HG03442 (cell line): ENCODE results near the gene MAGI3.
"Not testable (repeated sequence)": the region's sequence is repeated elsewhere in the genome, so short reads cannot be mapped to it uniquely, and the experiment has no call there.

Source experiments
- ATAC-seq: cut with Tn5 transposase; IDR thresholded peaks from one replicate; pipeline ENCODE4 v1.9.1; 2021; ENCODE audit warnings: mild to moderate bottlenecking, moderate library complexity; ENCODE audit not compliant: unreplicated experiment

MAGI3 gene

DNA sequence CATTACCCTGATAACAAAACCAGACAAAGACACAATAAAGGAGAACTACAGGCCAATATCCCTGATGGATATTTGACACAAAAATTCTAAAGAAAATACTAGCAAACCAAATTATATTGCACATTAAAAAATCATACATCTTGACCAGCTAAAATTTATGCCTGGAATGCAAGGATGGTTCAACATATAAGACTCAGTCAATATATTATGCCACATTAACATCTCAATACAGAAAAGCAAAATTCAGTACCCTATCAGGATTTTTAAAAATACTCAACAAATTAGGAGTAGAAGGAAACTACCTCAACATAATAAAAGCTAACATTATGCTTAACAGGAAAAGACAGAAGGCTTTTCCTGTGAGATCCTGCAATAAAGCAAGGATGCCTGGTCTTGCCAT lies 177.1 kb downstream of the MAGI3 start:
- ATAC-seq: no peak

DNA sequence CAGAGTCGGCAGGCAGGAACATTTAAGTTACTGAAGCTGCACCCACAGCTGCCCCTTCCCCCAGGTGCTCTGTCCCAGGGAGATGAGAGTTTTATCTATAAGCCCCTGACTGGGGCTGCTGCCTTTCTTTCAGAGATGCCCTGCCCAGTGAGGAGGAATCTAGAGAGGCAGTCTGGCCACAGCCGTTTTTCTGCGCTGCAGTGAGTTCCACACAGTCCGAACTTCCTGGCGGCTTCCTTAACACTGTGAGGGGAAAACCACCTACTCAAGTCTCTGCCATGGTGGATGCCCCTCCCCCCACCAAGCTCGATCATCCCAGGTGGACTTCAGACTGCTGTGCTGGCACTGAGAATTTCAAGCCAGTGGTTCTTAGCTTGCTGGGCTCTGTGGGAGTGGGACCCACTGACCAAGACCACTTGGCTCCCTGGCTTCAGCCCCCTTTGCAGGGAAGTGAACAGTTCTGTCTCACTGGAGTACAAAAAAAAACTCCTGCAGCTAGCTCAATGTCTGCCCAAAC lies 185.5 kb downstream of the MAGI3 start:
- ATAC-seq: not testable (repeated sequence)

DNA sequence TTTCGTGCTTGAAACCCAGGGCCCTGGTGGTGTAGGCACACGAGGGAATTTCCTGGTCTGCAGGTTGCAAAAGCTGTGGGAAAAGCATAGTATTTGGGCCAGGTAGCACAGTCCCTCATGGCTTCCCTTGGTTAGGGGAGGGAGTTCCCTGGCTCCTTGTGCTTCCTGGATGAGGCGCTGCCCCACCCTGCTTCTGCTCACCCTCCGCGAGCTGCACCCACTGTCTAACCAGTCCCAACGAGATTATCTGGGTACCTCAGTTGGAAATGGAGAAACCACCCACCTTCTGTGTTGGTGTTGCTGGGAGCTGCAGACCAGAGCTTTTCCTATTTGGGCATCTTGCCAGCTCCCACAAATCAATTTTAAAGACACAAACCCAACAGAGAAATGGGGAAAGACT lies 186.0 kb downstream of the MAGI3 start:
- ATAC-seq: no peak

DNA sequence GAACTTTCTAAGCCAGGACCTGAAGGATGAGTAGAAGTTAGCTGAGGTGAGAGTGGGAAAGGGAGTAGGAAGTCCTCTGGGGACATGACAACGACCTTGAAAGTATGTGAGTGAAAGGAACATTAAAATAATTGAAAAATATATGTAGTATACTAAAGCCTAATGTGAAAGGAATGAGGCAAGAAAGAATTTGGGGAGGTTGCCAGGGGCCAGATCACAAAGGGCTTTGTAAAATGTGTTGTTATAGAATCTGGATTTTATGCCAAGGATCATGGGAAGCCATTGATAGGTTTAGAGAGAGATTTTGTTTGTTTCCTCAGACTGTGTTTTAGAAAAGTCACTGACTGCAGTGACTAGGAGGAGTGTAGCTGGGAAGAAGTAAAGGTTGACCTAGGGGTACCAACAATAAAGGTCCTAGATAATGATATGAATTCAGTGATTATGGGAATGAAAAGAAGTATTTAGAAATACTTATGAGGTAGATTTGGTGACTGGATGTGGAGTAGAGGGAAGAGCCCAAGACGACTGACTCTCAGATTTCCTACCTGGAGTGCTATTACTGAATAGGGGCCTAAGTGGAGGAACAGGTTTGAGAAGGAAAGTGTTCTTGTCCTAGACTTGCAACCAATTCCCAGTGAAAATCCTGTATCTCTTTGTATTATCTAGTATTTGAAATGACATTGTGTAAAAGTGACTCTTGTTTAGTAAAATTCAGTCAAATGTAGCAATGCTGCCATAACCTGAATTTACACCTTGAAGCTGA lies 189.1 kb downstream of the MAGI3 start:
- no peak for ATAC-seq

DNA sequence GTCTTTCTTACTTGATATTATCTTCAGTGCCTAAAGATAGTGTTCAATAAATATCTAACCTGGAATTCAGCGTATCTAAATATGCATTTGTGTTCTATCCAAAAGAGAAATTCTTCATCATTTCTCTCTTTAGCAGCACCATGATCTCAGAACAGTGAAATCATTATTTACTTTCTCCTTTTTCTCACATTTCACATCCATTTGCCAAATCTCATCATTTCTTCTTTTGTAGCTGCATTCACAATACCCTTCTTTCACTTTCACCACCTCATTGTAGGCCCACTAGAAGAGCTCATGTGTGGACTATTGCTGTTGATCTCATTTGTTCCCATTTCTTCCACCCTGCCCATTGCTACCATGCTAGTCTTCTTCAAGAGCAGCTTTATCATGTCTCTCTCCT lies 191.0 kb downstream of the MAGI3 start:
- ATAC-seq: no peak

DNA sequence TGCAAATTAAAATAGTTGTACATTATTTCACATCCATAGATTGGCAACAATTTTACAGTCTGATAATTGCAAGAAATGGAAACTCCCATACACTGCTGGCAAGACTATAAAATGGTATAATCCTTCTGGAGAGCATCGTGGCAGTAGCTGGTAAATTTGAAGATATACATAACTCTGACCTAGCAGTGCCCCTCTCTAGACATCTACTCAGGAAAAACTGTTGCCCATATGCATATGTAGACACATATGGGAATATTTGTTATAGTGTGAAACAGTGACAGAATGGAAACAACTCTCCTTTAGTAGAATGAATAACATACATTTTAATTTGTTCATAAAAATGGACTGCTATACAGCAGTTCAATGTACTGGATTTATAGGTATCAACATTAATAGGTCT lies 191.8 kb downstream of the MAGI3 start:
- no peak for ATAC-seq

DNA sequence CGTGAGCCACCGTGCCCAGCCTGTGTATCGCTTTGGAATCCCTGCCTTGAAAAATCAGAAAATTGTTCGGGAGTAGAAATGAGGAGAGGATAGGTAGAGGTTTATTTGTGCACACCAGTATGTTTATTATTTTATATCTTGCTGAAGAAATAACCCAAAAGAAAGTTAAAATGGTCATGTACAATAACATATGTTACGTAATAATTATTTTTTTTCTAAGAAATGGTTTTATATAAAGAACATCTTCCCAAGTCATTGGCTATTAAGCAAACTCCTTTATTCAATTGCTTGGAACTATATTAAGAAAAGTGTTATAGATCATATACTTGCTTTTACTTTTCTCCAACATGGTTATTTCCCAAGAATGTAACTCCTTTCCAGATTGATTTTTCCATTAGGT lies 197.2 kb downstream of the MAGI3 start:
- ATAC-seq: no peak

DNA sequence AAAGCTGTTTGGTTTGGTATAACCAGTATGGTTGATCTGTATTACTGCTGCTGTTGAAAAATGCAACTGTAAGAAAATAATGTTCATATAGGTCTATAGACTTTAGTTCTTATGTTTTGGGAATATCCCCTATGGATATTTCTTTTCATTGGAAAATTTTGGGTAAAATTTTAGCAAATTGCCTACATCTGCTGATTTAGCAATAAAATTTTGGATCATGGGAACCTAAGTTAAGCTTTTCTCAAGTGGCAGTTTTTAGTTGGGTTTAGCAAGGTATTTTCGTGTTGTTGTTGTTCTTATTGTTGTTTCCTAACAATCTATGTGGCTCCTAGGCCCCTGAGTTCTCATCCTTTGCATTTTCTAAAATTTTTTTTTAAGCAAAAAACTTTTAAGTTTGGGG lies 201.9 kb downstream of the MAGI3 start:
- ATAC-seq: no peak

DNA sequence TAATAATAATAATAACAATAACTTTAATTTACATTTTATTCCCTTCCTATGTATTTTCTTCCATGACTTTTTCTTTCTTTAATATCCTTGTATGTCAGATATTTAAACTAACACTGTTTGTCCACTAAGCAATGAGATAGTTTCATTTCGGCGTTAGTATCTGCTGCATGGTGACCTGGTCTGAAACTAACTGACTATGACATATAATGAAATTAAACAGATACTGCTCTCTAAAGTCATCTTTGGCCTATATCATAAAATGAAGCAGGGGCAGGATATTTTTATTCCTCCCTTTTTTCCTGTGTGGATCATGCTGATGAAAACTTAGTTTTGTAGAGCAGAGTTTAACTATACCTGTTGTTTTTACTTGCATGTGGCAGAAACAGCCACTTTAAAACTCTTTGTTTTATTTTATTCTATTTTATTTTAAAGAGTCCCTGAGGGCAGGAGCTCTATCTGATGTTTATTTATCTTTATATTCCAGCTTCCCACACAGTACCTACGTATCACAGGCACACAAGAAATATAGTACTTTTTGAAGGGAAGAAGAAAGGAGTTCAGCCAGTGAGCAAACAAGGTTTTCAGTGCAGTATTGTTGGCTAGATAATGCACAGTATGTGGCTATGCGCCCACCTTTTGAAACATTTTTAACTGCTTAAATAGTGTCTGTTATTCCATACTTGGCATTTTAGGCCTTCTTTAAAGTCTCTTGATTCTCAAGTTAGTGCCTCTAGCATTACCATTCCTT lies 203.4 kb downstream of the MAGI3 start:
- no peak for ATAC-seq

DNA sequence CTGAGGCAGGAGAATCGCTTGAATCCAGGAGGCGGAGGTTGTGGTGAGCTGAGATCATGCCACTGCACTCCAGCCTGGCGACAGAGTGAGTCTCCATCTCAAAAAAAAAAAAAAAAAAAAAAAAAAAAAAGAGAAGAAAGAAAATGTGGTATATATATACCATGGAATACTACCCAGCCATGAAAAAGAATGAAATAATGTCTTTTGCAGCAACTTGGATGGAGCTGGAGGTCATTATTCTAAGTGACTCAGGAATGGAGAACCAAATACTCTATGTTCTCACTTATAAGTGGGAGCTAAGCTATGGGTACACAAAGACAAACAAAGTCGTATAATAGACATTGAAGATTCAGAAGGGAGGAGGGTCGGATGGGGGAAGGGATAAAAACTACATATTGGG lies 214.2 kb downstream of the MAGI3 start:
- ATAC-seq: not testable (repeated sequence)

DNA sequence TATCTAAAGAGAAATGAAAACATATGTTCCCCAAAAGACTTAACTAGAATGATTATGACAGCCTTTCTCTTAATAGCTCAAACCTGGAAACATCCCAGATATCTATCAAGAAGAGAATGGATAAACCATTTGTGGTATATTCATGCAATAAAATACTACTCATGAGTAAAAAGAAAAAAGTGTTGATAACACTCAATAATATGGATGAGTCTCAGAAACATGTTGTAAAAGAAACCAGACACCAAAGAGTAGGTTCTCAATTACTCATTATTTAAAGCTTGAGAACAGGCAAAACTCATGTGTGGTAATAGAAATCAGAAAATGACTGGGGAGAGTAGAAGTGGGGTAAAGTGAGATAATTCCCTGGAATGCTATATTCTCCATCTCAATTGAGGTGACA lies 214.8 kb downstream of the MAGI3 start:
- no peak for ATAC-seq

DNA sequence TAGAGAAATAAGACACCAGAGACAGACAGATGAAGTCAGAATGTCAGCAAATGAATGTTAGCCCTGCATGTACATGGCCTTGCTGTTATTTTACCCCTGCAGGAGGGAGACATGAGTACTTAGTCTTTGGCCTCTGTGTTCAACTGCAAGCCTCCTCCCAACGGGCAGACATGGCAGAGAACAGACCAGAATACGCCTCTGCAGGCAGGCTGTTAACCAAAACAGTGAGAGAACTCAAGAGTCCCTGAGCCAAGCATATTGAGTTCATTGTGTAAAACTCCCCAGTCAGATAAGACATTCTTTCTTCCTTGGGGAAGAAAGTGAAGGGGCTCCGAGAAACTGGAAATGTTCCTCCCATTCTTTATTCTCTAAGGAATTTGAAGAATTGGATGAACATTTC lies 218.1 kb downstream of the MAGI3 start:
- no peak for ATAC-seq

DNA sequence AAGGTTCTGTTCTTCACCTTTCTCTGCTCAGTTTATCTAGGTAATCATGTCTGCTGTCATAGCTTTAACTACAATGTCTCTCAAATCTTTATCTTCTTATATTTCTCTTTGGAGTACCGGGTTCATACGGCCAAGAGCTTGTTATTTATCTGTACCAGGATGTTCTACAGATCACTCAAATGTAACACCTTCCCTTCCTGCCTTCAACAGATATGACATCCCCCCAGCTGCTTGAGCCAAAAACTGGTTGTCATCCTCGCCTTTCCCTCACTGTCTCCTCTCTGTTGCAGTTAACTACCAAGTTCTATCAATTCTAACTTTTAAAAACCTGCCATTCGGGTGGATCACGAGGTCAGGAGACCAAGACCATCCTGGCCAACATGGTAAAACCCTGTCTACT lies 220.1 kb downstream of the MAGI3 start:
- no peak for ATAC-seq

DNA sequence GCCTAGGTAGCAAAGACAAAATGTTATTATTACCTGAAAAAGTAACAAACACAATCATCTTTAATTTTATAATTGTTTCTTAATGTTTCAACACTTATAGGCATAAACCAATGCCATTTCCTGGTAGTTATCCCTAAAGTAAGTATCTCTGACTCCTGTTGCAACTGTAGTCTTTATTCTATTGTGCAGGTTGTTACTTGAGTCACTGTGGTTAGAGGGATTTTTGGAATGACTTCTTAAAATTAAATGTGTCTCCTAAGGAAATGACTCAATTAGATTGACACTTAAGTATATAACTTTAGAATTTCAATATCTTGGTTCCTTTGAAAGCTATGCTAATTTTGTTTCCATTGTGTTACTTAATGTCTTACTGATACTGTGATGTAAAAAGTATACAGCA lies 225.1 kb downstream of the MAGI3 start:
- ATAC-seq: no peak

DNA sequence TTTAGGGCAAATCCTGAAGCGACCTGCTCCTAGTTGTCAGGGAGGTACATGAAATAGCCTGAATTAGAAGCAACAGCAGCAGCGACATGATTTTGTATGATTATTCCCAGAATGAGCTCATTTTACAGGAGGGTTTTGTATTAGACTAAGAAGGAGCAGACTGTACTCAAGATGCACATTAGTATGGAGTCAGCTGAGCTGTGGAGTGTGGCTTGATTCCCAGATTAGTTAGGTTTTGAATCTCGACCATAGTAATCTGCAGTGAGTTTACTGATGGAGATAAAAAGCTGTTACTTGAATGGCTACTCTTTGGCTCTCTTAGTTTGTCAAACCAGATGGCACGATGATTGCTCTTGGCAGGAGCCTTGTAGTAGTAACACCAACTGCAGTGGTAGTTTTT lies 225.8 kb downstream of the MAGI3 start:
- ATAC-seq: no peak

DNA sequence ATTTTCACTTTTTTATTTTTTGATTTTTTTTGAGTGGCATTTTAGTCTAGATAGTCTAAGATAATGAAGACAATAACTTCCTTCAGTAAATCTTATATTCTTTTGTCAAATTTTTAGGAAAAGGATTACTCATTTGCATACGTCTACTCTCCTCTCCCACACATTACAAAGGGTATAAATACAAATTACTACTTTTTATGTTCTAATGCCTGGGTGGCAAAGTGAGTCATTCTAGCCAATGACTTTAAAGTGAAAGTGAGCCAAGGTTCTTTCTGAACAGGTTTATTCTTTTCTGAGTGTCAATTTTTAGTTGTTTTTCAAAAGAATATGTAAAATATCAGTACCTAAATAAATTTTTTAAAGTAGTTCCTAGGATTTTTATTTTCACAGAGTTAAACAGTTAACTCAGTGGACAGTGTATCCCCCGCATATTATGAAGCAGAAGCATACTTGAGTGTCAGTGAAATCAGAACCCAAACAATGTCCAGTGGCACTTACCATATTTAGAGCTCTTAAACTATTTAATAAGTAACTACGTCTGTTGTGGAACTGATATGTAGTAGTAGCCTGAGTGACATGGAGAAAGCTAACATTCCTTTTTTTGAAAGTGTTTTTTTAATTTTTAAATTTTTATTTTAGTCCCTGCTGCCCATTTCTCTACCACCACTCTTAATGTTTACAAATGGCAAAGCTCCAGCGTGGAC lies 227.3 kb downstream of the MAGI3 start:
- no peak for ATAC-seq

DNA sequence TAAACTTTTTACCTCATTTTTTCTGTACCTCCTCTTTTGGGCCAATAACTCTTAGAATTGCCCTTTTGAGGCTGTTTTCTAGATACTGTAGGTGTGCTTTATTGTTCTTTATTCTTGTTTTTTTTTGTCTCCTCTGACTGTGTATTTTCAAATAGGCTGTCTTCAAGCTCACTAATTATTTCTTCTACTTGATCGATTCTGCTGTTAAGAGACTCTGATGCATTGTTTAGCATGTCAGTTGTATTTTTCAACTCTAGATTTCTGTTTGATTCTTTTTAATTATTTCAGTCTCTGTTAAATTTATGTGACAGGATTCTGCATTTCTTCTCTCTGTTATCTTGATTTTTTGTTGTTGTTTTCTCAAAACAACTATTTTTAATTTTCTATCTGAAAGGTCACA lies 238.7 kb downstream of the MAGI3 start:
- no peak for ATAC-seq

DNA sequence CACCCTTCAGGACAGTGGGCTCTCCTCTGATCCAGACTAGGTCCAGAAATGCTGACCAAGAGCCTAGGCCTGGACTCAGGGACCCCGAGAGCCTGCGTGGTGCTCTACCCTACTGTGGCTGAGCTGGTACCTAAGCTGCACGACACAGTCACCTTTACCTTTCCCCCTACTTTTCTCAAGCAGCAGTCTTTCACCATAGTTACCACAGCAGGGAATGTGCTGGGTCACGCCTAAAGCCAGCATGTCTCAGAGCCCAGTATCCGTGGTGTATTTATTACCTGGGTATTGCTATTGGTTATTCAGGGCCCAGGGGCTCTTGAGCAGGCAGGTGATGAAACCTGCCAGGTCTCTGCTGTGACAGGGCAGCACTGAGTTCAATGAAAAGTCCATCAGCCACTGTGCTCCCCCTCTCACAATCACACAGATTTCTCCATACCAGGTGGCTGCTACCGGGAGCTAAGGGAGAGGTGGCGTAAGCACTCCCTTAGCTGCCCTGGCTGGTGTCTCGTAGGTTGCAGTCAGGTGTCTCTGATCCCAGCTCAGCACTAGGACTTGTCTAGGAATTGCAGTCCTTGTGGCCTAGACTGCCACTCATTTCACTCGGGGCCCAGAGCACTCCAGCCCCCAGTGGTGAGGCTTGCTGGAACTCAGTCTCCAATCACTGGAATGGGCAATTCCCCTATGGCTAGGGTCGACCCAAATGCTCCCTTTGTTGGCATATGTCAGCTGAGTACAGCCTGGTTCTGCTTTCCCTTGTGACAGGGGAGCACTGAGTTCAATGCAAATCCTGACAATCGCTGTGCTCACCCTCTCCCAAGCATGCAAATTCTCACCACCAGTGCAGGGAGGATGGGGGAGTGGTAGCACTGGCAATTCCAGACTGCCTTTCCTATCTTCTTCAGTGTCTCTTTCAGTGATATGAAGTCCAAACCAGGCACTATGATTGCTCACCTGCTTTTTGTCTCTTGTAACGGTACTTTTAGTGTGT lies 240.3 kb downstream of the MAGI3 start:
- no peak for ATAC-seq

DNA sequence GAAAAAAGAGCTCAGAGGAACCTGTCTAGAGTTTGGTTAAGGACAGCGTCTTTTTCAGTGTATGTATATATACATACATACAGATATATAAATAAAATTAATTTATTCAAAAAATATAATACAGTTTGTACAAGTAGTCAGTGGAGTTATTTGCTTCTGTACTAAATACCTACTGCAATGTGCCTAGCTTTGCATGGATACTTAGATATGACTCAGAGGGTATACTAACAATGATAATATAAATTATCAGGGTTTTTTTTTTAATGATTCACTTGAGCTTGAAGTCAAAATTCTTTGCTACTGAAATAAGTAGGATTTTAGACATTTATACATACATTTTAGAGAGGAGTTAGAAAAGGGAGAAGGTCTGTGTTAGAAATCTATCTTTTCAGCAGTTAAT lies 251.1 kb downstream of the MAGI3 start:
- ATAC-seq: no peak

DNA sequence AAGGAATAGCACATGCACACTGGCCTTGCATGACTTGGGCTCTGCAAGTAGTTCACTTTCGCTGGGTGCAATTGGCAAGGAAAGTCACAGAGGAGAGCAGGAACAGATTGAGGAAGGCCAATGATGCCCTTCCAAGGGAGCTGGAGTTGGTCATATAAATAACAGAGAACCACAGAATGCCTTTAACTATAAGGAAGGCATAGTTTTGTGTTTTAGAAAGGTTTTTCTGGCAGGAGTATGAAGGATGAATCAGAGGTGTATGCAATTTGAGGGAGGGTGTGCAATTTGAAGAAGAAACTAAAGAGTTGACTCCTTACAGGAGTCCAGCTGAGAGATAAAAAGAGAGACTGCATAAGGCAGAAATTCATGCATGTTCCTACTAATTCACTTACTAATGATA lies 256.8 kb downstream of the MAGI3 start:
- no peak for ATAC-seq

DNA sequence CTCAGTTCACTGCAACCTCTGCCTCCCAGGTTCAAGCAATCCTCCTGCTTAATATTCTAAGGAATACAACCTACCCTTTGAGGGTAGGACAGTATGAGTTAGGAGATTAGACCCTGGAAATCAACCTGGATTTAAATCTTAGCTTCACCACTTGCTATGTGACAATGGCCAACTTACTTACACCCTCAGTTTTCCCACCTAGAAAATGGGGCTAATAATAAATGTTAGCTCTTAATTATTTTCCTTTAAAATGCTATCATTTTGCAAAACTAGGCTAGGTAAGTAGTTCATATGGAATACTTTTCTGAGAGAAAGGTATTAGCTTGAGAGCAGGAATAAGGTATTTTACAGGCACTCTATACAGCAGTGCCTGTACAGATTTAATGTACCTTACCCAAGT lies 258.2 kb downstream of the MAGI3 start:
- ATAC-seq: no peak
